ENCODE results near the gene ADGRD1.

DNA sequence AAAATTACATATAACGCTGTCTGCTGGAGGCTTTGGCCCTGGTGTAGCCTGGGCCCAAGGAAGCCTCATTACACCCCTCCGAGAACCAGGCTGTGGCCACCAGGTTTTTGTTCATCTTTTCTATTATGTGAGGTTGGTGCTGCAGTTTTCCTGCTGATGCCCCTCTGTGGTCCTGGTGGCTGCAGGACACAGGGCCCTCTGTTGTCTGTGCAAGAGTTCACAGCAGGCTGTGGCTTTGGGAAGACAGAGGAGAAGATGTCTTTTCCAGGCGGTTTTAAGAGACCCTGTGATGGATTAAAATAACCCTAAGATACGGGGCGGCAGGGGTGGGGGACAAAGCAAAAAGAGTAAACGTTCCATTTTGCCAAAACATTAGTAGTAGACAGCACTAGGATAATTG, 121.5 kb downstream of the ADGRD1 start:
- TF ChIP-seq, protein P1, sequence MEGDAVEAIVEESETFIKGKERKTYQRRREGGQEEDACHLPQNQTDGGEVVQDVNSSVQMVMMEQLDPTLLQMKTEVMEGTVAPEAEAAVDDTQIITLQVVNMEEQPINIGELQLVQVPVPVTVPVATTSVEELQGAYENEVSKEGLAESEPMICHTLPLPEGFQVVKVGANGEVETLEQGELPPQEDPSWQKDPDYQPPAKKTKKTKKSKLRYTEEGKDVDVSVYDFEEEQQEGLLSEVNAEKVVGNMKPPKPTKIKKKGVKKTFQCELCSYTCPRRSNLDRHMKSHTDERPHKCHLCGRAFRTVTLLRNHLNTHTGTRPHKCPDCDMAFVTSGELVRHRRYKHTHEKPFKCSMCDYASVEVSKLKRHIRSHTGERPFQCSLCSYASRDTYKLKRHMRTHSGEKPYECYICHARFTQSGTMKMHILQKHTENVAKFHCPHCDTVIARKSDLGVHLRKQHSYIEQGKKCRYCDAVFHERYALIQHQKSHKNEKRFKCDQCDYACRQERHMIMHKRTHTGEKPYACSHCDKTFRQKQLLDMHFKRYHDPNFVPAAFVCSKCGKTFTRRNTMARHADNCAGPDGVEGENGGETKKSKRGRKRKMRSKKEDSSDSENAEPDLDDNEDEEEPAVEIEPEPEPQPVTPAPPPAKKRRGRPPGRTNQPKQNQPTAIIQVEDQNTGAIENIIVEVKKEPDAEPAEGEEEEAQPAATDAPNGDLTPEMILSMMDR (IDR thresholded peaks at IDR 0.05) = no peak
- TF ChIP-seq POLR2A (IDR thresholded peaks at IDR 0.05) = no peak
- TF ChIP-seq POLR2AphosphoS5 (IDR thresholded peaks at IDR 0.05) = no peak
- TF ChIP-seq EP300 (IDR thresholded peaks at IDR 0.05) = no peak
